ENCODE results near the gene NSL1.
"Not testable (repeated sequence)": the region's sequence is repeated elsewhere in the genome, so short reads cannot be mapped to it uniquely, and the experiment has no call there.

Gene NSL1, protein sequence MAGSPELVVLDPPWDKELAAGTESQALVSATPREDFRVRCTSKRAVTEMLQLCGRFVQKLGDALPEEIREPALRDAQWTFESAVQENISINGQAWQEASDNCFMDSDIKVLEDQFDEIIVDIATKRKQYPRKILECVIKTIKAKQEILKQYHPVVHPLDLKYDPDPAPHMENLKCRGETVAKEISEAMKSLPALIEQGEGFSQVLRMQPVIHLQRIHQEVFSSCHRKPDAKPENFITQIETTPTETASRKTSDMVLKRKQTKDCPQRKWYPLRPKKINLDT

DNA sequence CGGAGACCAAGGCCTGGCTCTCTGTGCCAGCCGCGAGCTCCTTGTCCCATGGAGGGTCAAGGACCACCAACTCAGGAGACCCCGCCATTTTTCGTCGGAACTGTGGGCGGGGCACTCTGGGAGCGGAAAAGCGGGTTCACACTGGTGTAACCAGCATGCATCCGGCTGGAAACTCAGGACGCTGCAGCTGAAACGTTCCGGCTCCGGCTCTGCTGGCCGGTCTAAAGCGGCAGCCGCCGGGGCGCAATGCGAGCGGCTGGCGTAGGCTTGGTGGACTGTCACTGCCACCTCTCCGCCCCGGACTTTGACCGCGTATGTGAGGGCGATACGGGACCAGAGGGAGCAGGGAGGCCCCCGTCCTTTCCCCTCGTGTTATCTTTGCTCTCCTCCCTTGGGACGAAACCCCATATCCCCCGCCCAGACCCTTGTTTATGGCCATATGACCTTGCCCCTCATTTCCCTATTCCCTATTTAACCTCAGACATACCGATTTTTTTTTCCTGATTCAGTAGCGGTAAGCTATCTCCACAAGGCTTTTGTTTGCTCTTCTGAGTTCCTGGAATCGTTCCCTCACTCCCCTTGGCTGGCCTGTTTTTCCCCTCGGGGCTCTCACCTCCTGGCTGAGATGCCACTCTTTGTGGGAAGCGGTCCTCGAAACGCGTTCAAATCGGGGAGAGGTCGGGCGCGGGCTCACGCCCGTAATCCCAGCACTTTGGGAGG lies at the start of gene NSL1, which contains the start of gene TATDN3:
NSL1 (minus strand) TSS at position 102 of the 720 bp plus-strand sequence; CDS start at position 88, 14 bp downstream.
TATDN3 (plus strand) TSS at position 219 of the 720 bp plus-strand sequence; CDS start at position 247, 28 bp downstream.
- DNase-seq = peak; percentile 92

DNA sequence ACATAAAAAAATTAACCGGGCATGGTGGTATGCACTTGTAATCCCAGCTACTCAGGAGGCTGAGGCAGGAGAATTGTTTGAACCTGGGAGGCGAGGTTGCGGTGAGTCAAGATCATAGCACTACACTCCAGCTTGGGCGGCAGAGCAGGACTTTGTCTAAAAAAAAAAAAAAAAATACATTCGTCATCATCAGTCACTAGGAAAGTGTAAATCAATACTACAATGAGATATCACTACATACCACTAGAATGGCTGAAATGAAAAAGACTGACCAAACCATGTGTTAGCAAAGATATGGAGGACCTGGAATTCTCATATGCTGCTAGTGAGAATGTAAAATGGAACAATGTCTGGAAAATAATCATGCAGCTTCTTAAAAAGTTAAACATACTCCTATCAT lies 46.6 kb upstream of the NSL1 start:
- DNase-seq = no peak

DNA sequence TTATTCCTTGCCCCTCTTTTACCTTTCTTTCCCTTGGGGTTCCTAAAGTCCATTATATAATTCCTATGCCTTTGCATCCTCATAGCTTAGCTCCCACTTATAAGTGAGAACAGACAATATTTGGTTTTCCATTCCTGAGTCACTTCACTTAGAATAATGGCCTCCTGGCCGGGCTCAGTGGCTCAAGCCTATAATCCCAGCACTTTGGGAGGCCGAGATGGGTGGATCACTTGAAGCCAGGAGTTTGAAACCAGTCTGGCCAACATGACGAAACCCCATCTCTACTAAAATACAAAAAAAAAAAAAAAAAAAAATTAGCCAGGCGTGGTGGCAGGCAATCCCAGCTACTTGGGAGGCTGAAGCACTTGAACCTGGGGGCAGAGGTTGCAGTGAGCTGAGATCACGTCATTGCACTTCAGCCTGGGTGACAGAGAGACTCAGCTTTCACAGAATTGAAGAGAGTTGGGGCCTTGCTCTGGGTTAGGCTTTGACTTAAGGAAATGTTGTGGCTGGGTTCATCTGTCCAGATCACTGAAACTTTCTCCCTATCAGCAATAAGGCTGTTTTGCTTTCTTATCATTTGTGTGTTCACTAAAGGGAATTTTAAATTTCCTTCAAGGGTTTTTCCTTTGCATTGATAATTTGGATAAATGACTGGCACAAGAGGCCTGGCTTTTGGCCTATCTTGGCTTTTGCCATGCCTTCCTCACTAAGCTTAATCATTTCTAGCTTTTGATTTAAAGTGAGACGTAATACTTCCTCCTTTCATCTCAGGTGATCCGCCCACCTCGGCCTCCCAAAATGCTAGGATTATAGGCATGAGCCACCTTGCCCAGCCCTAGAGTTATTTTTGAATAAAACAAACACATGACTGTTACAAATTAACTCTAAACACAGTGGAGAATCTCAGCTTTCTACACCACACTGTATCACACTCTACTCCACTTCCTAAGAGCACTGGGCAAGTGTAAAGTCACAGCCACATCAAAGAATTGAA lies 41.9 kb upstream of the NSL1 start:
- DNase-seq = not testable (repeated sequence)

DNA sequence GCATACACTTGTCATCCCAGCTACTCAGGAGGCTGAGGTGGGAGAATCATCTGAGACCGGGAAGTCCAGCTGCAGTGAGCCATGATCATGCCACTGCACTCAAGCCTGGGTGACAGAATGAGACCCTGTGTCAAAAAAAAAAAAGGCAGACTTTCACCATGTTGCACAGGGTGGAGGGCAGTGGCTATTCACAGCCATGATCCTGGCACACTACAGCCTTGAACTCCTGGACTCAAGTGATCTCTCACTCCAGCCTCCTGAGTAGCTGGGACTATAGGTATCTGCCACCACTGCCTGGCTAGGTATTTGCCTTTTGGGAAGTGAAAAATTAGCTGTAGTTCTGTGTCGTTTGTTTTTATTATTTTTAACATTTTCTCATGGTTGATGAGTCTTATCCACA lies 36.8 kb upstream of the NSL1 start:
- DNase-seq = no peak

DNA sequence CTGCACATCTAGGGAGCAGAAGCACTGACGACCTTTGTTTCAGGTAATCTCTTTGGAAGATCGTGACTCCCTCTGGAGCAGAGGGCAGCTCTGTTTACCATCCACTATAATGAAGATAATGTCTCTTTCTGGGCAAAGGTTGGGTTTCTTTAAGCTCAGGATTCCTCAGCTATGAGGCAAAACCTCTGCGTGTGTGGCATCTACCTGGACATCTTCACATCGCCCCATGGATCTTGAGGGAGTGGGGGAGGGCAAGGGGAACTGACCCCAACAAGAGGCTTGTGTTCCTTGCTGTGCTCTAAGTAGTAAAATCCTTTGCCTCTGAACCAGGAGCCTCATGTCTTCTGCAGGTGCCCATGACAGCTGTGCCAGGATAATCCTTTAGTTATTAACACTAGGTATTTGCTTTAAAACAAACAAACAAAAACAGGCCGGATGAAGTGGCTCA lies 36.3 kb upstream of the NSL1 start:
- DNase-seq = no peak

DNA sequence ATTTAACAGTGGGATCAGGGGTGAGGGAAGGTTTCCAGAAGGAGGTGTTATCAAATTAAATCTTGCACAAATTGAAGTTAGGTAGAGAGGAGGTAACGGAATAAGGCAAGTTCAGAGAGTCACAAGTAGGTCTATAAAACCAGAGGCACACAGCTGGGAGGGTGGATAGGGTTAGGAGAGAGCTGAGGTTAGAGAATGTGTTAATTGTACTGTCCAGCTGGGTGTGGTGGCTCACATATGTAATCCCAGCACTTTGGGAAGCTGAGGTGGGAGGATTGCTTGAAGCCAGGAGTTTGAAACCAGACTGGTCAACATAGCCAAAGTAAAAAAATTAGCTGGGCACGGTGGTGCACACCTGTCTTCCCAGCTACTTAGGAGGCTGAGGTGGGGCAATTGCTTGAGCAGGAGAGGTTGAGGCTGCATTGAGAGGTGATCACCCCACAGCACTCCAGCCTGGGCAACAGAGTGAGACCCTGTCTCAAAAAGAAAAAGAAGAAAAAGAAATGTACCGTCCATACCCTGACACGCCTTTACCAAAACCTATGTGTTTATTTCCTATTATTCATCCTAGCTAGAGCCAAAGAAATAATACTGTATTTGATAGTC lies 35.7 kb upstream of the NSL1 start:
- DNase-seq = no peak

DNA sequence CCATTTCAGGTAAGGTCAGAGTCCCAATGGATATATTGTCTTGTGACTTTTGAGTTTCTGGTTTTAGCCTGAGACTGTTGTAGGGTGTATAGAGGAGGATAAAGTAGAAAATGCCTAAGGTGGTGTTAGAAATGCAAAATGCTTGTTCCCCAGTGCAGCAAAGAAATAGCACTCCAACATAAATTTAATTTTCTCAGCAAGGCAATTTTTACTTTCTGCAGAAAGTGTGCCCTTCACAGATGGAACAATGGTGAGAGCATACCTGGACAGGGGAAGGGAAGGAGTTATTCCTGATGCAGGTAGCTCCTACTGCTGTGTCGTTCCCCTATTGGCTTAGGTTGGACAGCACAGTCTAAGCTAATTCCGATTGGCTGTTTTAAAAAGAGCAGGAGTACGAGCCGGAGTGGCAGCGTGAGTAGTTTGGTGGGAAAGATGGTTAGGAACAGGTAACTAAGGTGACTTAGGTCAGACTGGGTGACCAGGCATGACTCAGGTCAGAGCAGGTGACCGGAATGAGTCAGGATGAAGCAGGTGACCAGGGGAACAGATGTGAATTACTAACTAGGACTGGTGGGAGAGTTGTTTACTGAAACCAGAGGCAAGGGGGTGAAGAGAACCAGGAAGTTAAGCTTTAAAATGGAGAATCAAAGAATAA lies 34.3 kb upstream of the NSL1 start:
- DNase-seq = no peak

DNA sequence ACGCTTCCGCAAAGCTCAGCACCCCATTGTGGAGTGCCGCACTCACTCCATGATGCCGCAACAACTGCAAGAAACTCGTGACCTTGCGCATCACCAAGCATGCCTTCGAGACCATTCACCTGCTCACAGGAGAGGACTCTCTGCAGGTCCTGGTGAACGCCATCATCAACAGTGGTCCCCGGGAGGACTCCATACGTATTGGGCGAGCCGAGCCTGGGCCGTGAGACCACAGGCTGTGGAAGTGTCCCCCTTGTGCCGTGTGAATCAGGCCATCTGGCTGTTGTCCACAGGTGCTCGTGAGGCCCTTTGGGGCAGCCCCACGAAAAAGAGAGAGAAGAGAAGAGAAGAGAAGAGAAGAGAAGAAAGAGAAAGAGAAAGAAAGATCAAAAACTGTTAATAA lies 32.6 kb upstream of the NSL1 start:
- no peak for DNase-seq

DNA sequence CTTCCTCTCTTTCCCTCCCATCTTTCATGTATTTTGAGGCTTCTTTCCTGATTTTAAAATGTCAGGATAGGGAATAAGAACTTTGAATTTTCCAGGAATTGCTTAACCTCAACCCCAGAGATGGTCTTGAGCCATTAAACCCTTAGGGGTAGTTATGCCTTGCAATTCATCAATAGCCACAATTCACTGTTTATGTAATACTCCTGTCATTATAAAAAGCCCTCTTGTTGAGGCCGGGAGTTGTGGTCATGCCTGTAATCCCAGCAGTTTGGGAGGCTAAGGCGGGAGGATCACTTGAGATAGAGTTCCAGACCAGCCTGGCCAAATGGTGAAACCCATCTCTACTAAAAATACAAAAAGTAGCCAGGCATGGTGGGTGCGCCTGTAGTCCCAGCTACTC lies 31.4 kb upstream of the NSL1 start:
- DNase-seq = no peak

DNA sequence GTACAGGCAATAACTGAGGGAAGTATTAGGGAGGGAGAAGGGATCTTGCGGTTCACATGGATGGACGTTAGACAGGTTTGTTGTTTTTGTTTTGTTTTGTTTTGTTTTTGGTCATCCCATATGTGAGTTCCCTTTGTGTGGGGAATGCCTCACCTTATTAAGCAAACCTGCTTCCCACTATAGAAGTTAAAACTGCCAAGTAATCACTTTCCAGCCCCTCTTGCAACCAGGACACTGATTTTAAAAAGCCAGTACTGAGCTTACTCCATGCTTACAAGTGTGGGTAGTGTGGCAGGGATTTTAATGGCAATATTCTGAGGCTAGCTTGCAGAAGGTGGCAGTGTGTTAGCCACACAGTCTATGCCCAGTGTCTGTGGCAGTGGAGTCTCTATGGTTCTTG lies 29.4 kb upstream of the NSL1 start:
- DNase-seq = no peak

DNA sequence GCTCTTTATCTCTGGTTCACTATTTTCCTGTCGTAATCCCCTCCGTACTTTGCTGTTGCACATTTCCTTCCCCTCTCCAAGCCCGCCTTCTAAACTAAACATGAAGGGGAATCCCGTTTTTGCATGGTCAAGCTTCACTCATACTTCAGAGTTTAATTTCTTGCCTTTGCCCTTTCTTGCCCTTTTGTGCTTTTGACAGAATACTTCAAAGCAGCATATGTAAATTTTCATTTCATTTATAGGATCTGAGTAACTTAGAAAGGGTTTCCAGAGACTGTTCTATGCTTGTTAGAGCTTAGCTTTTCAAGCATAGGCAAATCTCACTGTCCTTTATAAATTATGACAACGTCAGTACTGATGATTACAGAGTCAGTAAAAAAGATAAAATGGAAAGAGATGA lies 28.1 kb upstream of the NSL1 start:
- no peak for DNase-seq

DNA sequence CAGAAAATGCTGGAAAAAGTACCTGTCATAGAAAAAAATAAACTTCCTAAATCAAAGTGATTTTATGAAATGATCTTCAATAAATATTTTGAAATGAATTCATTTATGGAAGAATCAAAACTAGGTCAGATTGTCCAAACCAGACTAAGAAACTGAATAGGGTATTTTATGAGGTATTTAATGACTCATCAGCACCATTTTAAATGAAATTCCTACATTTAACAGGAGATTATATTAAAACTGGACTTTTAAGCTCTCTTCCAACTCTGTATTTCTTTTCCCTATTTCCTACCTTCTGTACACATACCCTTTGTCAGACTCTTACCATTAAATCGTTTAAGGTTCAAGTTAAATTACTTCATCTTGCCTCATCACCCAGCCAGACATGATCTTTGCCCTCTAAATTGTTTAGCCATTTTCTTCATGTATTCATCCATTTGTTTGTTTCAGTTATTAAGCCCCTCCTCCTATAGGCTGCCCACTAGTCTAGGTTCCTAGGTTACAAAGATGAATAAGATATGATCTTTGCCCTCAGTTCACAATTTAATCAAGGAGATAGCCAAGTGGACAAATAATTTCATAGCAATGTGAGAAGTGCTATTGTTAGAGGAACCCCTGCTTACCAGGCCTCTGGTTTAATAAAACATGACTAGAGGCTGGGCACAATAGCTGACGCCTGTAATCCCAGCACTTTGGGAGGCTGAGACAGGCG lies 25.1 kb upstream of the NSL1 start:
- peak; percentile 6 for DNase-seq

DNA sequence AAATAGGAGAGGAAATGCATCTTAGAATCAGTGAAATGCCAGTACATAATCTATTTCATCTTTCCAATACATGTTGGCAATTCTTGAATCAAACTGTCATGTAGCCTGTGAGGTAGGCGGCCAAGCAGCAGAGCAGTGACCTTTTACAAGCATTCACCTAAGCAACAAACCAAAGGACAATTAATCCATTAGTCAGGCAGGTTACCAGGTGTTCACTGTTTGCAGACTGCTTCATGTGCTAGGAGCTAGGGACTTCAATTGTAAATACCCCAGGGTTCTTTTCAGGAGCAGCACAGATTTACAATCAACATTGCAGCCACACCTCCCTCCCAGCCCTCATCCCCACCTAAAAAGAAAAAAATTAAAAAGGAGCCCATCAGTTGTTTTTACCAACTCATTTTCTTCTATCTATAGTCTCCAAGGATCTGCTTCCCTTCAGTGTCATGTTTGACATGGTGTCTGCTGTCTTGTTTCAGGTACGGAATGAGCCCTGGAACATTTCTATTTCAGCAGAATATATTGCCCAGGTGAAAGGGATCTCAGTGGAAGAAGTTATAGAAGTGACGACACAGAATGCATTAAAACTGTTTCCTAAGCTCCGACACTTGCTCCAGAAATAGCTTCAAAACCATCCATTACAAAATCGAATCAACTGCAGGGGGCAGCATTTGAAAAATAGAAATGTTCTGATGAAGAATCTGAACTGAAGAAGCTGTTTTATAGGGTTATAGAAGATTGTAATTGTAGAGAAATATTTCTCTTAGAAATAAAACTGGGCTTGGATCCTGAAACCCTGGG lies 23.2 kb upstream of the NSL1 start:
- peak; percentile 13 for DNase-seq

DNA sequence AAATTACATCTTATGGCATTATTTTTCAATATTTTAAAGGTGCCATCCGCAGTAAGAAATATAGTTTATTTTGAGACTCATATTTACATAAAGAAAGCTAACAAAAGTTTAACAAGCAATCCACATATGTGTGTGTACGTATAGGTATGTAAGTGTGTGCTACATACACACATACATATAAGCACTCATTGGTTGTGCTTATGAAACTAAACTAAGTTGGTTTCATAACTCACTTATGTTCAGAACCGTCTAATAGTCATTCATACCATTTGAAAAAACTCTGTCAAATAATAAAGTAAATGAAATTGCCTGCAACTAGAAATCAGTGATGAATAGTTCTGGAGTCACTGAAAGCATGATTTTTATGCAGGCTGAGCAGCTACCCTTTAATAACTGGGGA lies 14.2 kb upstream of the NSL1 start:
- DNase-seq = no peak

DNA sequence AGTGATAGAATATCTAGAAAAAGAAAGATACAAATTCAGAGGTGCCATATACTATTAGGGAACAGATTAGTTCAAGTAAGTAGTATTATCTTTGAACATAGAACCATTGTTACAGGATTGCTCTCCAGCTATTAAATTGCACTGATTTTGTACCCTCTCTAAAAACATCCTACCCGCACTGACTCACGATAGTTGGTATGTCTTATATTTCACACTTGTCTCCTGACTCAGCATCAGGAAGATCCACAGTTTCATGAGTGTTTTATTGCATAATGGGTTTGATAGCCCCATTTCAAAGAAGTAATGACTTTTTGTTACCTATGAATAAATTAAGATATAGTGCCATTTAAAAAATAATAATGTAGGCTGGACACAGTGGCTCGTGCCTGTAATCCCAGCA lies 6.1 kb upstream of the NSL1 start:
- peak; percentile 66 for DNase-seq

DNA sequence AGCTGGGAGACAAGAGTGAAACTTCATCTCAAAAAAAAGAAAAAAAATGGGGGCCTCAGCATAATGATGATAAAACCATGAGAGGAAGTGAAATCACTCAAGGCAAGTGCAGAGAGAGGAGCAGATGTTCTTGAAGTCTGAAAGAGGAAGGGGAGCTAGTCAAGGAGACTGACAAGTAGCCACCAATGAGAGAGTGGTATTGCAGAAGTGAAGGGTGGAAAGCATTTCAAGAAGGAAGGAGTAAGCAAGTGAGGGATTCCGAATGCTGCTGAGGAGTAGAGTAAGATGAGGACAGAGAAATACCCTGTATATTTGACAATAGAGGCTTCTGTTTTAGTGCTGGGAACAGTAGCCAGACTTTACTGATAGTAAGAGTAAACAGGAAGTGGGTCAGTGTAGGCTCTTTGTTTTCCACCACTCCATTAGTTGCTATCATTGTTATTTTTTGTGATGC lies 3.0 kb upstream of the NSL1 start:
- DNase-seq = no peak

DNA sequence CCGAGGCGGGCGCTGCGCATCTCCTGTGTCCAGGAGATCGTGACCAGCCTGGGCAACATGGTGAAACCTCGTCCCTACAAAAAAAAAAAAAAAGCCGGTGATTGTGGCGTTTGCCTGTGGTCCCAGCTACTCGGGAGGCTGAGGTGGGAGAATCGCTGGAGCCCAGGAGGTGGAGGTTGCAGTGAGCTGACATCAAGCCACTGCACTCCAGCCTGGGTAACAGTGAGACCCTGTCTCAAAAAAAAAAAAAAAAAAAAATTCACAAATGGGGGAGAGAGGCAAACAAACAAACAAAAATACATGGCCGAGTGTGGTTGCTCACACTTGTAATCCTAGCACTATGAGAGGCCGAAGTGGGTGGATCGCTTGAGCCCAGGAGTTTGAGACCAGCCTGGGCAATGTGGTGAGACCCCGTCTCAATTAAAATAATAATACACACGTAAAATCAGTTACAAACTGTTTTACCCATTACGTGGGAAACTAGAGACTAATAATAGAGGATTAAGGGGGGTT lies 875 bp upstream of the NSL1 start:
- DNase-seq = no peak

DNA sequence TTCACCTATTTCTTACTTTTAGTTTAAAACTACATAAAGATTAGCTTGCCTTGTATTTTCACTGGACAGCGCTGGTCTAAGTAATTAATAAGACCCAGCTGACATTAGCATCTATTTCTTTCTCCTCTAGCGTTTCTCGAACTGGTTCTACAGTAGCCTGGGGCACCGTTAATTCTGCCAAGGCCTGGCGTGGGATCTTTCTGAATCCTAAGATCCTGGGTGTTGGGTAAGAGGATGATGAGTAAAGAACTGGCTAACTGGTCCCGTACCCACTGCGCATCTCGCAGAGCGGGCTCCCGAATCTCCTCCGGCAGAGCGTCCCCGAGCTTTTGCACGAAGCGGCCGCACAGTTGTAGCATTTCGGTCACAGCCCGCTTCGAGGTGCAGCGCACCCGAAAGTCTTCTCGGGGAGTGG lies 309 bp downstream of the NSL1 start:
- DNase-seq = peak; percentile 84

DNA sequence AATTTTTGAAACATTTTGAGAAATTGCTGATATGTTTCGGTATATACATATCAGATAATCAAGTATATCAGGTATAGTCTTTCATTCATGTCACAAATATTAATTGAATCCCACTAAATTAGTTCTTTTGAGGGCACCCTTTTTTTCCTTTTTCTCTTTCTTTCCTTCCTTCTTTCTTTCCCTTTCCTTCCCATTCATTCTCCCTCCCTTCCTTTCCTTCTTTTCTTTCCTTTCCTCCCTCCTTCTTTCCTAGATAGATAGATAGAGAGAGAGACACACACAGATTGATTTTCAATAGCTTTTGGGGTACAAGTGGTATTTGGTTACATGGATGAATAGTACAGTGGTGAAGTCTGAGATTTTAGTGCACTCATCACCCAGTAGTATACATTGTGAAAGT lies 5.7 kb downstream of the NSL1 start:
- DNase-seq = no peak

DNA sequence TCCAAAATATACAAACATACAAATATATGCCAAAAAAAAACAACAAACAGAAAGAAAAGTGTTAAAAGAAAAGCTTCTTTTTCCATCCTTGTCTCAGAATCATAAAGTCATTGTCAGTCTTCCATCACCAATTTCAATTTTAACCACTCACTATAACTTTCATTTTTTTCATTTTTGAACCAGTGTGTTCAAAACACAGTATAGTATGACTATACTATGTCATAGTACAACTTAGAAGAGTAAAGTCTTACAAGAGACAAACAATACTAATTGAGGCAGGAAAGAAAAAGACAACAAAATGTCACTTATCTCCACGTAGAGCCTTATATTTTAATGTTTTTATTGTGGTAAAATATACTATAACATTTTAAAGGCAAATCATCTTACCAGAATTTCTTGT lies 7.6 kb downstream of the NSL1 start:
- DNase-seq = no peak

Data from EL (cell line).